GM23338 (cell line): Measurements from ENCODE around the gene ZG16B. TPM values are rescaled to one million over a fixed set of nuclear protein-coding genes. Genes with fewer than 3 reads are reported as not detected.

ENCODE experiments used
- ATAC-seq: fragments of 200-7000 bp; cut with Tn5 transposase; 3 replicates; pipeline ENCODE4 v1.9.1; 2020
- DNase-seq: peaks from one replicate; pipeline ENCODE4 v3.0.0-alpha.2; 2015; ENCODE audit warnings: low spot score
- H2AFZ ChIP-seq: fragments of 200-600 bp; sonication (generic); 2 replicates; pipeline ENCODE4 v1.8.0; 2016; ENCODE audit warnings: antibody characterized with exemption, mild to moderate bottlenecking, moderate library complexity
- H3F3A ChIP-seq: fragments of 200-600 bp; sonication (generic); replicated peaks from 2 replicates; pipeline ENCODE4 v1.8.0; 2017; ENCODE audit warnings: antibody characterized with exemption, mixed run types, low read depth
- H3K27ac ChIP-seq: fragments of 200-600 bp; sonication (generic); 2 replicates; pipeline ENCODE4 v1.6.1; 2016; ENCODE audit warnings: low read depth
- H3K27me3 ChIP-seq: fragments of 200-600 bp; sonication (generic); 2 replicates; pipeline ENCODE4 v1.8.0; 2016; ENCODE audit warnings: mild to moderate bottlenecking, mixed run types, moderate library complexity; ENCODE audit not compliant: insufficient read depth
- H3K36me3 ChIP-seq: fragments of 200-600 bp; sonication (generic); 2 replicates; pipeline ENCODE4 v1.8.0; 2016; ENCODE audit warnings: mild to moderate bottlenecking; ENCODE audit not compliant: insufficient read depth
- H3K4me1 ChIP-seq: fragments of 200-600 bp; sonication (generic); 2 replicates; pipeline ENCODE4 v1.8.0; 2016; ENCODE audit warnings: mild to moderate bottlenecking, moderate library complexity; ENCODE audit not compliant: insufficient read depth
- H3K4me2 ChIP-seq: fragments of 200-600 bp; sonication (generic); 2 replicates; pipeline ENCODE4 v1.7.1; 2017; ENCODE audit warnings: mixed run types
- H3K4me3 ChIP-seq: fragments of 200-600 bp; sonication (generic); 2 replicates; pipeline ENCODE4 v1.6.1; 2016; ENCODE audit warnings: mixed run types
- H3K79me2 ChIP-seq: fragments of 200-600 bp; sonication (generic); replicated peaks from 2 replicates; pipeline ENCODE4 v1.8.0; 2017; ENCODE audit warnings: mild to moderate bottlenecking; ENCODE audit not compliant: insufficient read depth
- H3K9me2 ChIP-seq: fragments of 200-600 bp; sonication (generic); 2 replicates; pipeline ENCODE4 v1.8.0; 2017; ENCODE audit not compliant: insufficient read depth
- H4K20me1 ChIP-seq: fragments of 200-600 bp; sonication (generic); replicated peaks from 2 replicates; pipeline ENCODE4 v1.8.0; 2017; ENCODE audit warnings: mild to moderate bottlenecking; ENCODE audit not compliant: insufficient read depth
- H3K27ac Mint-ChIP-seq: 2 replicates; pipeline ENCODE4 v1.8.0; 2020; ENCODE audit warnings: inconsistent platforms, mild to moderate bottlenecking, moderate library complexity, mixed read lengths
- H3K27me3 Mint-ChIP-seq: 3 replicates; pipeline ENCODE4 v1.8.0; 2022; ENCODE audit warnings: low read depth, mild to moderate bottlenecking, moderate library complexity, mixed read lengths, inconsistent platforms; ENCODE audit not compliant: insufficient read depth, poor library complexity
- H3K36me3 Mint-ChIP-seq: 3 replicates; pipeline ENCODE4 v1.8.0; 2021; ENCODE audit warnings: low read depth, mild to moderate bottlenecking, inconsistent platforms, moderate library complexity, mixed read lengths
- H3K4me1 Mint-ChIP-seq: 3 replicates; pipeline ENCODE4 v1.8.0; 2020; ENCODE audit warnings: mild to moderate bottlenecking, inconsistent platforms, mixed read lengths
- H3K4me3 Mint-ChIP-seq: 3 replicates; pipeline ENCODE4 v1.8.0; 2021; ENCODE audit warnings: moderate library complexity, mild to moderate bottlenecking, inconsistent platforms, mixed read lengths
- H3K9me3 Mint-ChIP-seq: 3 replicates; pipeline ENCODE4 v1.8.0; 2020; ENCODE audit warnings: moderate library complexity, mild to moderate bottlenecking, inconsistent platforms, mixed read lengths
- CREB1 ChIP-seq: fragments of 250-450 bp; sonication (Bioruptor Pico); IDR thresholded peaks from 2 replicates; pipeline ENCODE4 v1.5.0; 2020; ENCODE audit warnings: low read depth, mild to moderate bottlenecking, moderate library complexity
- CTCF ChIP-seq, 2 experiments: fragments of 200-600 bp in 1 of 2; sonication (generic) in 1 of 2; conservative IDR thresholded peaks; 2 replicates each; pipeline versions ENCODE4 v1.5.1 to v1.6.1; 2016 to 2017; ENCODE audit warnings: antibody characterized with exemption in 2 of 2, low read depth in 2 of 2, mild to moderate bottlenecking in 2 of 2, moderate library complexity in 1 of 2
- EZH2 ChIP-seq: fragments of 200-600 bp; sonication (generic); IDR thresholded peaks from one replicate; pipeline ENCODE4 v1.8.0; 2017; ENCODE audit warnings: antibody characterized with exemption, mild to moderate bottlenecking, low read depth; ENCODE audit not compliant: unreplicated experiment
- POLR2AphosphoS5 ChIP-seq: IDR thresholded peaks from 2 replicates; pipeline ENCODE4 v1.6.1; 2016; ENCODE audit warnings: antibody characterized with exemption, low read depth
- STAT1 ChIP-seq: IDR thresholded peaks from one replicate; pipeline ENCODE4 v1.6.1; 2016; ENCODE audit warnings: antibody characterized with exemption; ENCODE audit not compliant: unreplicated experiment
- ZNF462 ChIP-seq: fragments of 250-450 bp; sonication (Bioruptor Pico); IDR thresholded peaks from 2 replicates; pipeline ENCODE4 v1.5.0; 2020; ENCODE audit warnings: mild to moderate bottlenecking, moderate library complexity
- polyA plus RNA-seq: library from polyadenylated mRNA; unstranded; fragments of >200 nt; fragmentation: Nextera tagmentation; extraction: Ambion mirVana; gene quantifications from 2 replicates; pipeline ENCODE4 v1.2.1, GENCODE V29; 2016
- total RNA-seq: library from RNA; depleted of rRNA; stranded (reverse); fragments of >200 nt; shearing (Covaris generic); gene quantifications from 2 replicates; pipeline ENCODE4 v1.2.3, GENCODE V29; 2014

ZG16B gene
- total and polyA plus RNA-seq, 2 experiments from 2014 or later: not detected

- Histone ChIP-seq H3F3A (no peaks in the 10 kb centered on the region), H3K9me2 (no peaks in the 10 kb centered on the region), H3K4me1 (no peaks in the 10 kb centered on the region), H3K36me3 (no peaks in the 10 kb centered on the region), H3K79me2 (no peaks in the 10 kb centered on the region), H4K20me1 (no peaks in the 10 kb centered on the region), H3K27me3 (no peaks in the 10 kb centered on the region), H3K4me2 (no peak overlapping the region), H3K4me3 (no peak overlapping the region), H3K27ac (no peak overlapping the region), H2AFZ (no peak overlapping the region)
- Mint-ChIP-seq H3K4me3 (no peak overlapping the region), H3K36me3 (no peaks in the 10 kb centered on the region), H3K27ac (no peak overlapping the region), H3K4me1 (no peaks in the 10 kb centered on the region), H3K27me3 (peaks cover 6% of the 10 kb centered on the region), H3K9me3 (no peaks in the 10 kb centered on the region)
- ATAC-seq: no peak
- TF ChIP-seq ZNF462: no peak
- DNase-seq: no peak
Measured at GRCh38 chr16:2821487-2822157, 8.5 kb upstream of the ZG16B start.

- no peak overlapping the region for H2AFZ ChIP-seq
- ATAC-seq: no peak
- Mint-ChIP-seq H3K9me3 (no peaks in the 10 kb centered on the region), H3K4me1 (no peaks in the 10 kb centered on the region), H3K27ac (no peak overlapping the region), H3K4me3 (no peak overlapping the region), H3K36me3 (no peaks in the 10 kb centered on the region), H3K27me3 (peaks cover 6% of the 10 kb centered on the region)
- no peaks in the 10 kb centered on the region for H3K9me2 ChIP-seq
- H3K4me1 ChIP-seq: no peaks in the 10 kb centered on the region
- H3K4me2 ChIP-seq: no peak overlapping the region
- no peaks in the 10 kb centered on the region for H3K27me3 ChIP-seq
- no peaks in the 10 kb centered on the region for H4K20me1 ChIP-seq
- H3F3A ChIP-seq: no peaks in the 10 kb centered on the region
- H3K4me3 ChIP-seq: no peak overlapping the region
- H3K27ac ChIP-seq: no peak overlapping the region
- DNase-seq: no peak
- H3K79me2 ChIP-seq: no peaks in the 10 kb centered on the region
- H3K36me3 ChIP-seq: no peaks in the 10 kb centered on the region
- TF ChIP-seq CTCF (conservative IDR thresholded peaks at IDR 0.05; ENCODE audit: low read depth in 2 of 2) (no peak), STAT1 (no peak), CREB1 (CRISPR knock-in tag) (no peak), POLR2AphosphoS5 (no peak), EZH2 (no peak)
Measured at GRCh38 chr16:2822158-2822495, 8.0 kb upstream of the ZG16B start.
